ENCODE results near the gene BSG. TPM values are rescaled to one million over a fixed set of nuclear protein-coding genes. Genes with fewer than 3 reads are reported as not detected.
A peak's percentile ranks its signal among the peaks of the same experiment; 100 is the strongest.

Gene BSG
- total RNA-seq, 1 donor from 2014 or later = 464 TPM

DNA sequence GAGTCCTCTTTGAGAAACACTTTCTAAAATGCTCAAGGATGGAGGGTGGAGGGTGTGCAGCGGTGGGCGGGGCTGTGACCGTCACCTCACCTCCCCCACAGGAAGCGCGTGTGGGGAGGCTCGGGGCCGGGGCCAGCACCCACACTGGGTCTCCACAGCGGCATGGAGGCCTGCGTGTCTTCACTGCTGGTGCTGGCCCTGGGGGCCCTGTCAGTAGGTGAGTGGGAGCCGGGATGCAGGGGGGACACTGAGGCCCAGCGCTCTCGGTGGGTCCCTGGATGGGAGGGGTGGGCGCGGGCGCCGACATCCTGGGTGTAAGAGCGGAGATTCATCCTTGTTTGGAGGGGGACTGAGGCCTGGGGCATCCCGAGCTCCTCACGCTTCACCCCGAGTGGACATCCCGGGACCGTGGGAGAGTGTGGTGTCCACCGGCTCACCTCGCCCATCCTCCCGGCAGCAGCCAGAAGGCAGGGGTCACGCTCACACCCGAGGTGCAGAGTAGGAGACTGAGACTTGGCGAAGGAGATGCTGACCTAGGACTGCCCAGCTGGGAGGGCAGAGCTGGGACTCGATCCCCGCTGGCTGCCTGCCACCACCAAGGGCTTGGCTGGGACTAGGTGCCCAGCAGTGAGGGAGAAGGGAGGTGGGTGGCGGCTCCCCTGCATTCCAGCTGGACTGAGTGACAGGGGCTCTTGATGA lies 28.3 kb upstream of the BSG start, which contains the start of gene GZMM:
Gene GZMM, plus strand, starts transcription at position 144 of the 699 bp plus-strand sequence. Its CDS starts 19 bp downstream, at position 163.
- H3K9me3 Mint-ChIP-seq (ENCODE audit: low read depth) = no peaks in the 10 kb centered on the region
- DNase-seq (ENCODE audit: low spot score, unreplicated experiment) = no peak
- no peak within 1 kb of the TSS for H3K27ac Mint-ChIP-seq
- H3K36me3 Mint-ChIP-seq (ENCODE audit: insufficient read depth) = no peaks in the 10 kb centered on the region
- H3K4me1 Mint-ChIP-seq (ENCODE audit: low read depth) = no peaks in the 10 kb centered on the region
- TF ChIP-seq, protein P1, sequence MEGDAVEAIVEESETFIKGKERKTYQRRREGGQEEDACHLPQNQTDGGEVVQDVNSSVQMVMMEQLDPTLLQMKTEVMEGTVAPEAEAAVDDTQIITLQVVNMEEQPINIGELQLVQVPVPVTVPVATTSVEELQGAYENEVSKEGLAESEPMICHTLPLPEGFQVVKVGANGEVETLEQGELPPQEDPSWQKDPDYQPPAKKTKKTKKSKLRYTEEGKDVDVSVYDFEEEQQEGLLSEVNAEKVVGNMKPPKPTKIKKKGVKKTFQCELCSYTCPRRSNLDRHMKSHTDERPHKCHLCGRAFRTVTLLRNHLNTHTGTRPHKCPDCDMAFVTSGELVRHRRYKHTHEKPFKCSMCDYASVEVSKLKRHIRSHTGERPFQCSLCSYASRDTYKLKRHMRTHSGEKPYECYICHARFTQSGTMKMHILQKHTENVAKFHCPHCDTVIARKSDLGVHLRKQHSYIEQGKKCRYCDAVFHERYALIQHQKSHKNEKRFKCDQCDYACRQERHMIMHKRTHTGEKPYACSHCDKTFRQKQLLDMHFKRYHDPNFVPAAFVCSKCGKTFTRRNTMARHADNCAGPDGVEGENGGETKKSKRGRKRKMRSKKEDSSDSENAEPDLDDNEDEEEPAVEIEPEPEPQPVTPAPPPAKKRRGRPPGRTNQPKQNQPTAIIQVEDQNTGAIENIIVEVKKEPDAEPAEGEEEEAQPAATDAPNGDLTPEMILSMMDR (IDR thresholded peaks at IDR 0.05; ENCODE audit: unreplicated experiment) = no peak
- no peak within 1 kb of the TSS for H3K4me3 Mint-ChIP-seq (ENCODE audit: low read depth)
- no peaks in the 10 kb centered on the region for H3K27me3 Mint-ChIP-seq

DNA sequence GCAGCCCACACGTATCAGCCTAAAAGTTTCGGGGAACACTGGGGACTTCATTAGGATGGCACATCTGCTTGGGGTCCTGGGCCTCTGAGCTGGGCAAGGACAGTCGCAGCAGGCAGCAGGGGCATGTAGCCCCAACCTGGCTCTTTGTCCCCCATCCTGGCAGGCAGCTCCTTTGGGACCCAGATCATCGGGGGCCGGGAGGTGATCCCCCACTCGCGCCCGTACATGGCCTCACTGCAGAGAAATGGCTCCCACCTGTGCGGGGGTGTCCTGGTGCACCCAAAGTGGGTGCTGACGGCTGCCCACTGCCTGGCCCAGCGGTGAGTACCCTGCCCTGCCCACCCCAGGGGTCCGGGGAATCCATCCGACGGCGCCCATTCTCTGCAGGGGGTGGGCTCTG lies 25.3 kb upstream of the BSG start:
- Mint-ChIP-seq H3K36me3 (ENCODE audit: insufficient read depth) (no peaks in the 10 kb centered on the region), H3K27ac (no peak overlapping the region), H3K4me1 (ENCODE audit: low read depth) (no peaks in the 10 kb centered on the region), H3K27me3 (peaks cover 6% of the 10 kb centered on the region), H3K9me3 (ENCODE audit: low read depth) (no peaks in the 10 kb centered on the region), H3K4me3 (ENCODE audit: low read depth) (no peak overlapping the region)
- DNase-seq (ENCODE audit: low spot score, unreplicated experiment) = no peak
- TF ChIP-seq, protein P1 (IDR thresholded peaks at IDR 0.05; ENCODE audit: unreplicated experiment) = no peak

DNA sequence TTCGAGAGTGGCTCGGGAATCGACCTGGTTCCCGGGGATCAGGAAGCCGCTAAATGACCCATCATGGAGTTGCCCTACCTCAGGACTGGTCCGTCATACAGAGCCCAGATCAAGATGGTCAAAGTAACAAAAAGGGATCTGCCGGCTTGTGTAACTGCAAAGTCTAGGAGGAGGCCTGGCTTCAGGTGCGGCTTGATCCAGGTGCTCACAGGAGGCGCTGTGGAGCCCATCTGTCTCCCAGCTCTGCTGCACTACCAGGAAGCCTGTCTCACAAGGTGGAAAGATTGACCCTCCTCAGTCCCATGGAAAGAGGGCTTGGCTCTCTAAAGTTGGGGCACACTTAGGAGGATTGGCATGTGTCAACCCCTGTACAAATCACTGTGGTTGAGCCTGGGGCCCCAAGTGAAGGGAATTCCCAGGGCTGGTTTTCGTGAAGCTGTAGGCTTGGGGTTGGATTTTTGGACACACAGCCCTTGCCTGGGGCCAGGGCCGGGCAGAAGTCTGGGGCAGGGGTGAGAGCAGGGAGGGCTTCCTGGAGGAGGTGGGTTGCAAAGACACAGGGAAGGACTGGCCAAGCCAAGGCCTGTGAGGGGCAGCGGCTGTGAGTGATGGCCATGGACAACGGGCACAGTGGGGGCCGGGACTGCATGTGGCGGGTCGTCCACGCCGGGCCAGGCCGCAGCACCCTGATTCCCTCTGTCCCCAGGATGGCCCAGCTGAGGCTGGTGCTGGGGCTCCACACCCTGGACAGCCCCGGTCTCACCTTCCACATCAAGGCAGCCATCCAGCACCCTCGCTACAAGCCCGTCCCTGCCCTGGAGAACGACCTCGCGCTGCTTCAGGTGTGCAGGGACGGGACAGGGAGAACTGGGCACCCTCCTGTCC lies 24.3 kb upstream of the BSG start:
- Mint-ChIP-seq H3K4me3 (ENCODE audit: low read depth) (no peak overlapping the region), H3K27ac (peak overlapping the region; percentile 45), H3K4me1 (ENCODE audit: low read depth) (no peaks in the 10 kb centered on the region), H3K27me3 (peaks cover 8% of the 10 kb centered on the region), H3K9me3 (ENCODE audit: low read depth) (no peaks in the 10 kb centered on the region), H3K36me3 (ENCODE audit: insufficient read depth) (no peaks in the 10 kb centered on the region)
- TF ChIP-seq, protein P1 (IDR thresholded peaks at IDR 0.05; ENCODE audit: unreplicated experiment) = no peak
- DNase-seq (ENCODE audit: low spot score, unreplicated experiment) = no peak

DNA sequence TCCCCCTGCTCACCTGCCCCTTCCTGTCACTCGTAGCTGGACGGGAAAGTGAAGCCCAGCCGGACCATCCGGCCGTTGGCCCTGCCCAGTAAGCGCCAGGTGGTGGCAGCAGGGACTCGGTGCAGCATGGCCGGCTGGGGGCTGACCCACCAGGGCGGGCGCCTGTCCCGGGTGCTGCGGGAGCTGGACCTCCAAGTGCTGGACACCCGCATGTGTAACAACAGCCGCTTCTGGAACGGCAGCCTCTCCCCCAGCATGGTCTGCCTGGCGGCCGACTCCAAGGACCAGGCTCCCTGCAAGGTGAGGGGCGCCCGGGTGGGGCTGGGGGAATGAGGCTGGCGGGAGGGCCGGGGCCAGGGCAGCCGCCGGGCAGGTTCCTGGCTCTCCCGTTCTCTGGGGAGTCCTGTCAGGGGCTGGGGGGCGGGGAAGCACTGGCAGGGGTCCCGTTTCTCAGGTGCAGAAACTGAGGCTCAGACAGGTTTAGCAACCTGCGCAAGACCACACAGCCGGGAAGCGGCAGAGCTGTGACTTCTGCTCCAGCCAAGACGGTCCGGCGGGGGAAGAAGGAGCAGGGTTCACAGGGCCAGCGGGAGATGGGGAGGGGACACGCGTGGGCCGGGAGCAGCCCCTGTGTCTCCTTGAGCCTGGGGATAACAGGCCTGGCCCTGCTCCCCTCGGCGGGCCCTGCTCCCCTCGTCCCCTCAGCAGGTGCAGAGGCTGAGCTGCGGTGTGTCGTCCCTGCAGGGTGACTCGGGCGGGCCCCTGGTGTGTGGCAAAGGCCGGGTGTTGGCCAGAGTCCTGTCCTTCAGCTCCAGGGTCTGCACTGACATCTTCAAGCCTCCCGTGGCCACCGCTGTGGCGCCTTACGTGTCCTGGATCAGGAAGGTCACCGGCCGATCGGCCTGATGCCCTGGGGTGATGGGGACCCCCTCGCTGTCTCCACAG lies 23.2 kb upstream of the BSG start:
- Mint-ChIP-seq H3K9me3 (ENCODE audit: low read depth) (no peaks in the 10 kb centered on the region), H3K27ac (no peak overlapping the region), H3K36me3 (ENCODE audit: insufficient read depth) (no peaks in the 10 kb centered on the region), H3K27me3 (peaks cover 8% of the 10 kb centered on the region), H3K4me3 (ENCODE audit: low read depth) (no peak overlapping the region), H3K4me1 (ENCODE audit: low read depth) (no peaks in the 10 kb centered on the region)
- TF ChIP-seq, protein P1 (IDR thresholded peaks at IDR 0.05; ENCODE audit: unreplicated experiment) = no peak
- DNase-seq (ENCODE audit: low spot score, unreplicated experiment) = no peak

All from progenitor cell of endocrine pancreas (in vitro differentiated cells).